Fibroblast of the conjunctiva (primary cell): ENCODE data around the gene LEMD1.
"Not testable (repeated sequence)": the region's sequence is repeated elsewhere in the genome, so short reads cannot be mapped to it uniquely, and the experiment has no call there.

Source experiments
- DNase-seq: peaks from one replicate; pipeline ENCODE4 v3.0.0-alpha.2; 2010; ENCODE audit warnings: low read depth

The LEMD1 gene

DNA sequence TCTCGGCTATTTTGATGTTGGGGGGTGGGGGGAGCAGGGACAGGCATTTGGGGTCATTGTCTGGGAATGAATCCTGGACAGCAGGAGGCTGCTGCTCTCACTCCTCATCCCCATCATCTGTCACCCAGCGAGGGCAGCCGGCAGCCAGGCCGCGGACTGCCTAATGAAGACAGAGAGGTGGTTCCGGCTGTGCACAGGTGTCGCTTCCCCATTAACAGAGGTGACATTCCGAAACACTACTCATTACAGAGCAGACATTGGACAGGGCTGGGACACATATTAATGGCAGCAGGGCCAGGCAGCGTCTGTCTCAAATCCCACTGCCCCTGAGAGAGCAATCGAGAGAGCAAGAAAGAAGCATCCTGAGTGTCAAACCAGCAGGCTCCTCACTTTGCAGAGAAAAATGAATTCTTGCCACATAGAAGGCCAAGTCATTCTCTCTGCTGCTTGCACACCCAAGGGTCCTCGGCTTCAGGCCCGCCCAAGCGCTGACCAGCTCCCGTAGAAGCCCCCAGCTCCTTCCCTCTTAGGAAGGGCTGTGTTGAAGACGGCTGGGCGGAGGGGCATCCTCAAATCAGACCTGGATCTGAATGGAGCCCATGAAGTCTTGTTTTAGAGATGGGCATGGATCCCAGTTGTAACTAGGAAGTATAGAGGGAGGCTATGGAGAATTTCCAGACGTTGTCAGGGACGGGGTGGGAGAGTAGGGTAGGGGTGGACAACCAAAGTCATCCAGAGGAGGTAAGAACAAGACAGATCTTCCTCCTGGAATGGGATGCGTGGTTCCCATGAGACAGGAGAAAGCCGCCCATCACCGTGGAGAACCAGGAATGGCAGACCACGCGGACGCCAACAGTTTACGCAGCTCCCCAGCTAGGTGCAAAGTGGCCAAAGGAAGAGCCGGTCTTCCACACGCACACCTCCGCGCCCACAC, 8.2 kb upstream of the LEMD1 start:
- DNase-seq, result no peak

GRCh38 chr1:205424901-205425600, 3.2 kb upstream of the LEMD1 start:
- DNase-seq, result no peak

GRCh38 chr1:205423814-205424399, 2.1 kb upstream of the LEMD1 start:
- DNase-seq, result no peak

GRCh38 chr1:205422993-205423642, 1.3 kb upstream of the LEMD1 start:
- no peak for DNase-seq

DNA sequence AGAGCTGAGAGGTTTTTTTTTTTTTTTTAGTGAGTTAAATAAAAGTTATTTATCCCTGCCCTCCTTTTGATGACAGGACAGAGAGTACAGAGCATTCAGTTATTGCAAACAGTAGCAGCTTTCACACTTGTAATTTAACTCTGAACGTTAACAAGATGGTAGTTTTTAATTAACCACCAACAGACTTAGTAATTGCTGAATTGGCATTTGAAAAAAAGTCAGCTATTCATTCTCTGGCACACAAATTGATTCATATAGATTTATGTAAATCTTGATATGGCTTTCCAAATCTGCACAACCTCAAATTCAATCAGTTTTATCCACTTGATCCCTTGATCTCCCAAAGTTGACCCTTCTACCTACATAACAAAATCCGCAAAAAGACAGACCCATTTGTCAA, 918 bp downstream of the LEMD1 start:
- DNase-seq, result no peak

- DNase-seq, result no peak
Observed at GRCh38 chr1:205417870-205418635, 3.8 kb downstream of the LEMD1 start.

DNA sequence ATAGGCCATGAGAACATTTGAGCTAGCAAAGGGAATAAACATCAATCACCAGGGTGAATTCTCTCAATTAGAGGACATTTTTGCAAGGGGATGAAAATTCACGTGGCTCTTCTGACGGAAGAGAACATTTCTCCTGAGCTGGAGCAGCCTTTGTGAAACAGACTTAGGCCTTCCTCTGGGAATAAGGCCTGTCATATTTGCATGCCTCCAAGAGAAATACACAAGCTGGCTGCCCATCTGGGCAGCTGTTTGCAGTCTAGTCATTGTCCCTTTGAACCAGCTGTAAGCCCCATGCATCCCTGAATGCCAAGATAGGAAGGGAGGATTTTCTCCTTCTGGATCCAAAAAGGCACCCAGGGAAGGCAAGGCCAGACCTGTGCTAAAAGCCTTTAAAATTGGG, 5.5 kb downstream of the LEMD1 start:
- no peak for DNase-seq

- no peak for DNase-seq
Observed at GRCh38 chr1:205410581-205411298, 11.1 kb downstream of the LEMD1 start.

DNA sequence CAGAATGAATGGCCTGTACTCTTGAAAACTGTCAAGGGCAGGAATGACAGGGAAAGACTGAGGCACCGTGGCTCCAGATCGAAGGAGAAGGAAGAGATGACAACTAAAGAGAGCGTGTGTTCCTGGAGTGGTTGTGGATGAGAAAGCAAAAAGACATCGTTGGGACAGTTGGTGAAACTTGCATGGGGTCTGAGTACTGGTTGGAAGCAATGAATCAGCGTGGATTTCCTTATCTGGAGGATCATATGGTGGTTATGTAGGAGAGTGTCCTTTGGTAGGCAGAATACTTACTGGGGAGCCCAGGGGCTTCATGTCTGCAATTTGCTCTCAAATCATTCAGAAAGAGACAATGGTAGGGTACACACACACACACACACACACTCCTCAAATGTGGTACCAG, 13.9 kb downstream of the LEMD1 start:
- no peak for DNase-seq

- not testable (repeated sequence) for DNase-seq
Observed at GRCh38 chr1:205406252-205406651, 15.6 kb downstream of the LEMD1 start.

GRCh38 chr1:205404484-205404883, 17.4 kb downstream of the LEMD1 start:
- DNase-seq, result not testable (repeated sequence)

DNA sequence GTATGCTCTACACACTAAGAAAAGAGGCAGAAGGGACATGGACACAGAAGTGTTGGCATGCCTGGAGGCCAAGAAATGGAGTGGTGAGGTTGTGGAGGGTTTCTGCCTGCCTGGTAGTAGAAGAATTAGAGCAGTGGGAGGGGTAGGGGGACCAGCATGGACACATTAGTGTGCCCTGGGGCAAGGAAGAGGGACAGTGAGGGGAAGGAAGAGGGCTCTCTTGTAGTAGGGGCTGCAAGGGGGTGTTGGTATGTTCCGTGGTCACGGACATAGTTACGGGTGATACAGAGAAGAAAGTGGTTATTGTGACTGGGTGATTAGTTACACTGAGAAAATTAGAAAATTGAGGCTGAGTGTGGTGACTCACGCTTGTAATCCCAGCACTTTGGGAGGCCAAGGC, 23.3 kb downstream of the LEMD1 start:
- DNase-seq, result no peak

DNA sequence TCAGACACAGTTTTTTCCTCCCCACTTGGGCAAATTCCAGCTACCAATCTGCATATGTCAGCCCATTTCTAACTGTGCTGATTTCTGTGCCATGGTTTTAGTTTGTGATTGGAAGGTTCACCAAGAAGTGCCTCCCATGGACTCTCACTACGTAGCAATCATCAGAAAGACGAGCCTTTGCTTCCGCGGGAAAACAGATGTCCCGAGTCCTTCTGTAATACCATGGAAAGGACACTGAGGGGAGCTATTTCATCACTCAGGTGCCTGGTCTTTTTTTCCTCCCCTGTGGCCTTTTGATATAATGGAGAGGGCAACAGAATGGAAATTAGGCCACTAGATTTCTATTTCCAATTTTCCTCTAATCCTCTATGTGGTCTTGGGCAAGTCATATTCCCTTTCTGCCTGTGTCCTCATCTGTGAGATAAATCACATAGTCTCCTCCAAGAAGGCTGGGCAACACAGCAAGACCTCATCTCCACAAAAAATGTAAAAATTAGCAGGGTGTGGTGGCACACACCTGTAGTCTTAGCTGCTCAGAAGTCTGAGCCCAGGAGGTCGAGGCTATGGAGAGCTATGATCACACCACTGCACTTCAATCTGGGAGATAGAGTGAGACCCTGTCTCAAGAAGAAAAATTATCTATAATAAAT, 24.8 kb downstream of the LEMD1 start:
- peak; percentile 12 for DNase-seq

GRCh38 chr1:205395616-205396015, 26.2 kb downstream of the LEMD1 start:
- no peak for DNase-seq

DNA sequence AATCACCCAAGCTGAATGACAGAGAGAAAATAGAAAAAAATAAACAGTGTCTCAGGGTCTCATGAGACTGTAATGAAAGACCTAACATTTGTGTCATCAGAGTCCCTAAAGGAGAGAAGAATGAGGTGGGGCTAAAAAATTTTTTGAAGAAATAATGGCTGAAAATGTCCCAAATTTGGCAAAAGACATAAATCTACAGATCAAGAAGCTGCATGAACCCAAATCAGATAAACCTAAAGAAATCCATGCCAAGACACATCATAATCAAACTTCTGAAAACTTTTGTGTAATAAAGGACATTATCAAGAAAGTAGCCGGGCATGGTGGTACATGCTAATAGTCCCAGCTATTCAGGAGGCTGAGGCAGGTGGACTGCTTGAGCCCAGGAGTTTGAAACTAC, 29.2 kb downstream of the LEMD1 start:
- DNase-seq, result no peak

- no peak for DNase-seq
Observed at GRCh38 chr1:205391386-205391785, 30.5 kb downstream of the LEMD1 start.

DNA sequence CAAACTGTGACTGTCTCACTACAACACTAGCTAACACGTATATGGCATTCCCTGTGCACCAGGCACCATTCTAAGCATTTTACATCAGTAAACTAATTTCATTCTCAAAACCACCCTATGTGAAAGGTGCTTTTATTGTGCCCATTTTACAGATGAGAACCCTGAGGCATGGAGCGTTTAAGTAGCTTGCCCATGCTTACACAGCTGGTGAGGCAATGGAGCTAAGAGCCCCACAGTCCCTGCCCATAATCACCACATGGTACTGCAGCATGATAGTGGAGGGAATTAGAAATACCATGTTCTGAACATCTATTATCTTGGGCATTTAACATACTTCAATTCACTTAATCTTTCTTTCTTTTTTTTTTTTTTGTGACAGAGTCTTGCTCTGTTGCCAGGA, 34.0 kb downstream of the LEMD1 start:
- DNase-seq, result no peak

GRCh38 chr1:205382990-205383389, 38.9 kb downstream of the LEMD1 start:
- DNase-seq, result not testable (repeated sequence)

DNA sequence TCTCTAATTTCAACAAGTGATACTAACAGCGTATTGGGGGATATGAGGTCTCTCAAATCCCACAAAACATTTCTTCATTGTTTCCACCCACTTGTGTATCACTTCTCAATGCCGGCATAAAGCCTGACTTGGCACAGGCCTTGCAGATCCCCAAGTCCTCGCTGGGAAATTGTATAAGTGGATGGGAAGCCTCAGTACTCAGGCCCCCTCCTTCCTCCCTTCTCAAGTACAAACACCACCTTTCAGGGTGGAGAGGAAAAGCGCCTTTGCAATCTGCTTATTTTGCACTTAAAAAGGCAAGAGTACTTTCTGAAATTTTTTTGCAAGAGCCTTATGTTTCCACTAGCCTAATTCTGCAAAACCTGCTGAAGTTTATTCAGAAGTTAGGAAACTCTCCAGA, 39.3 kb downstream of the LEMD1 start:
- DNase-seq, result no peak

- DNase-seq, result no peak
Observed at GRCh38 chr1:205381305-205381704, 40.6 kb downstream of the LEMD1 start.
